Measurements from ENCODE around the gene NHP2. TPM values are rescaled to one million over a fixed set of nuclear protein-coding genes. Genes with fewer than 3 reads are reported as not detected.

NHP2 gene
- total RNA-seq, 2 donors from 2014 or later, result 112 to 122 TPM

DNA sequence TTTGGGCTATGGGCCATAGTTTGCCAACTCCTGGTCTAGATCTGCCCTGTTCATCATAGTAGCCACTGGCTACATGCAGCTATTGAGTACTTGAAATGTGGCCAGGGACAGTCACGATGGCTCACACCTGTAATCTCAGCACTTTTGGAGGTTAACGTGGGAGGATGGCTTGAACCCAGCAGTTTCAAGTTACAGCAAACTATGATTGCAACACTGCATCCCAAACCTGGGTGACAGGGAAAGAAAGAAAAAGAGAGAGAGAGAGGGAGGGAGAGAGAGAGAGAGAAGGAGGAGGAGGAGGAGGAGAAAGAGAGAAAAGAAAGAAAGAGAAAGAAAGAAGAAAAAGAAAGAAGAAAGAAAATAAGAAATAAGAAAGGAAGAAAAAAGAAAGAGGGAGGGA, 38.6 kb upstream of the NHP2 start:
- Mint-ChIP-seq H3K27me3 (ENCODE audit: low read depth) (peaks cover 18% of the 10 kb centered on the region), H3K36me3 (ENCODE audit: insufficient read depth in 2 of 2) (no peaks in the 10 kb centered on the region), H3K27ac (no peak overlapping the region), H3K4me3 (no peak overlapping the region), H3K4me1 (ENCODE audit: low read depth) (peaks cover 15% of the 10 kb centered on the region), H3K9me3 (no peaks in the 10 kb centered on the region)
- DNase-seq, result no peak
- ATAC-seq (replicated peaks in 1 of 2), result peak in 1 of 2 donors; percentile 53

- no peak for DNase-seq
- no peak for ATAC-seq (replicated peaks in 1 of 2)
- H3K4me3 Mint-ChIP-seq, result no peak overlapping the region
- H3K27me3 Mint-ChIP-seq (ENCODE audit: low read depth), result peaks cover 18% of the 10 kb centered on the region
- H3K36me3 Mint-ChIP-seq (ENCODE audit: insufficient read depth in 2 of 2), result no peaks in the 10 kb centered on the region
- H3K9me3 Mint-ChIP-seq, result no peaks in the 10 kb centered on the region
- H3K27ac Mint-ChIP-seq, result no peak overlapping the region
- peaks cover 15% of the 10 kb centered on the region for H3K4me1 Mint-ChIP-seq (ENCODE audit: low read depth)
These were observed 38.0 kb upstream of the NHP2 start for GRCh38 chr5:178191661-178192060.

DNA sequence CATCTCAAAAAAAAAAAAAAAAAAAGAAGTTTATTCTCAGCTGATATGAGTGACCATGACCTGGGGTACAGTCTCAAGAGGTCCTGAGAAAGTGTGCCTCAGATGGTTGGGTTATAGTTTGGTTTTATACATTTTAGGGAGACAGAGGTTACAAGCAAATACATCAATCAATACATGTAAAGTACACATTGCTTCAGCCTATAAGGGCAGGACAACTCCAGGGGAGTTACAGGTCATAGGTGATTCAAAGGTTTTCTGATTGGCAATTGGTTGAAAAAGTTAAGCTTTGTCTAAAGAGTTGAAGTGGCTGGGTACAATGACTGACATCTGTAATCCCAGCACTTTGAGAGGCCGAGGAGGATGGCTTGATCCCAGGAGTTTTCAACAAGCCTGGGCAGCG, 35.7 kb upstream of the NHP2 start:
- no peak for DNase-seq
- Mint-ChIP-seq H3K36me3 (ENCODE audit: insufficient read depth in 2 of 2) (no peaks in the 10 kb centered on the region), H3K27me3 (ENCODE audit: low read depth) (peaks cover 11% of the 10 kb centered on the region), H3K9me3 (no peaks in the 10 kb centered on the region), H3K4me3 (no peak overlapping the region), H3K27ac (no peak overlapping the region), H3K4me1 (ENCODE audit: low read depth) (peaks cover 15% of the 10 kb centered on the region)
- ATAC-seq (replicated peaks in 1 of 2), result no peak

DNA sequence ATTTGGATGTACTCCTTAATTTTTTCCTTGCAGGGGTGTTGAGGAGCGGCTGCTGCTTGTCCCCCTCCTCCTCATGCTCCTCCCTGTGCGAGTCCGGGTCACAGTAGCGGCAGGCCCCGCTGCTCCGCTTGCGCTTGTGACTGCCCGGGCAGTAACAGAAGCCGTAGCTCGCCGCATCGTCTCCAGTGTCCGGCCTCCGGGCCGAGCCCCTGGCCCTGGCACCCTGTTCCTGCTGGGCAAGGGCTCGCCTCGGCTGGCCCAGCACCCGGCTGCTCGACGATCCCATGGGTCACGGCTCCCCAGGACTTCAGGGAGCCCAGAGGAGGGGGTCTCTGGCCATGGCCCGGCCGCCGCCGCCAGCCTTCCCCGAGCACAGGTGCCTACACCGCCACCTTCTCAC, 33.3 kb upstream of the NHP2 start, which contains the start of gene GMCL2:
TSS of gene GMCL2 (minus strand) at position 358 of the 400 bp plus-strand sequence. CDS start at position 286, 72 bp downstream.
- no peak for ATAC-seq (replicated peaks in 1 of 2)
- Mint-ChIP-seq H3K27ac (no peak within 1 kb of the TSS), H3K4me1 (ENCODE audit: low read depth) (peaks cover 7% of the 10 kb centered on the region), H3K36me3 (ENCODE audit: insufficient read depth in 2 of 2) (no peaks in the 10 kb centered on the region), H3K27me3 (ENCODE audit: low read depth) (no peaks in the 10 kb centered on the region), H3K4me3 (no peak within 1 kb of the TSS), H3K9me3 (no peaks in the 10 kb centered on the region)
- no peak for DNase-seq

GRCh38 chr5:178186427-178186826, 32.7 kb upstream of the NHP2 start:
- no peak for ATAC-seq (replicated peaks in 1 of 2)
- H3K27ac Mint-ChIP-seq, result no peak overlapping the region
- H3K4me3 Mint-ChIP-seq, result no peak overlapping the region
- H3K4me1 Mint-ChIP-seq (ENCODE audit: low read depth), result peaks cover 8% of the 10 kb centered on the region
- no peaks in the 10 kb centered on the region for H3K27me3 Mint-ChIP-seq (ENCODE audit: low read depth)
- H3K9me3 Mint-ChIP-seq, result no peaks in the 10 kb centered on the region
- no peak for DNase-seq
- no peaks in the 10 kb centered on the region for H3K36me3 Mint-ChIP-seq (ENCODE audit: insufficient read depth in 2 of 2)

GRCh38 chr5:178182158-178182876, 28.6 kb upstream of the NHP2 start:
- no peak for ATAC-seq (replicated peaks in 1 of 2)
- no peak overlapping the region for H3K4me3 Mint-ChIP-seq
- H3K27me3 Mint-ChIP-seq (ENCODE audit: low read depth), result peaks cover 11% of the 10 kb centered on the region
- H3K36me3 Mint-ChIP-seq (ENCODE audit: insufficient read depth in 2 of 2), result no peaks in the 10 kb centered on the region
- H3K4me1 Mint-ChIP-seq (ENCODE audit: low read depth), result peaks cover 8% of the 10 kb centered on the region
- H3K27ac Mint-ChIP-seq, result no peak overlapping the region
- DNase-seq, result no peak
- H3K9me3 Mint-ChIP-seq, result no peaks in the 10 kb centered on the region

DNA sequence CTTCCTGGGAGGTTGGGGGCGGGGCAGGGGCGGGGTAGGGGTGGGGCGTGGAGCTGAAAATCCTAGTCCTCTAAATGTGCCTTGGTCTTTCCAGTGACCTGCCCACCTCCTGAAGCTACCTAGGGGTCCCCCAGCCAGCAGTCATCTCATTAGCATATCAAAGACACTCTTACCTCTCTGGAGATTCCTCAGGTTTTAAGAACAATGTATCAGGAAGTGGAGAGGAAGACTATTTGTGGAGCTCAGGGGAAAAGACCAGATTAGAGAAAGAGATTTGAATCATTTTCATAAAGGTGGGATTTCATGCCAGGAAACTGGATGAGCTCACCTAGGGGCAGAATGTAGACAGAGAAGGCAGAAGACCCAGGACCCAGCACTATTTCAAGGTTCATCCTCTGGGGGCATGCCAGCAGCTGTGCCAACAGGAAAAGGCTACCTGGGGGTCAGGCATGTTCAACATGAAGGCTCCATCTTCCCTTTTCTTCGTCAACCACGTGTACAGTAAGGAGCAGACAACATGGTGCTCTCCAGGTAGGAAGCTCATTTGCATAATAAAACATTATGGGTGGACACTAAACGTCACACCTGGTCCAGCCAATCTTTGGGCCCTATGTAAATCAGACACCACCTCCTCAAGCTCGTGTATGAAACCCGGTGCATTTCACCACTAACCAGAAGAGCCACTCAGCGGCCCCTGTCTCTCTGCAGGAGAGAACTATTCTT, 26.6 kb upstream of the NHP2 start:
- H3K4me1 Mint-ChIP-seq (ENCODE audit: low read depth), result peaks cover 8% of the 10 kb centered on the region
- ATAC-seq (replicated peaks in 1 of 2), result no peak
- peaks cover 11% of the 10 kb centered on the region for H3K27me3 Mint-ChIP-seq (ENCODE audit: low read depth)
- H3K27ac Mint-ChIP-seq, result no peak overlapping the region
- no peaks in the 10 kb centered on the region for H3K36me3 Mint-ChIP-seq (ENCODE audit: insufficient read depth in 2 of 2)
- no peaks in the 10 kb centered on the region for H3K9me3 Mint-ChIP-seq
- no peak overlapping the region for H3K4me3 Mint-ChIP-seq
- no peak for DNase-seq

- Mint-ChIP-seq H3K4me3 (no peak overlapping the region), H3K27ac (no peak overlapping the region), H3K27me3 (ENCODE audit: low read depth) (peaks cover 11% of the 10 kb centered on the region), H3K9me3 (no peaks in the 10 kb centered on the region), H3K4me1 (ENCODE audit: low read depth) (peaks cover 6% of the 10 kb centered on the region), H3K36me3 (ENCODE audit: insufficient read depth in 2 of 2) (no peaks in the 10 kb centered on the region)
- DNase-seq, result no peak
- ATAC-seq (replicated peaks in 1 of 2), result no peak
These were observed 23.9 kb upstream of the NHP2 start for GRCh38 chr5:178177569-178177968.

GRCh38 chr5:178176791-178177190, 23.1 kb upstream of the NHP2 start:
- H3K9me3 Mint-ChIP-seq, result no peaks in the 10 kb centered on the region
- no peaks in the 10 kb centered on the region for H3K36me3 Mint-ChIP-seq (ENCODE audit: insufficient read depth in 2 of 2)
- DNase-seq (no peak), ATAC-seq (replicated peaks in 1 of 2) (no peak)
- no peak overlapping the region for H3K27ac Mint-ChIP-seq
- no peak overlapping the region for H3K4me3 Mint-ChIP-seq
- peaks cover 11% of the 10 kb centered on the region for H3K27me3 Mint-ChIP-seq (ENCODE audit: low read depth)
- no peaks in the 10 kb centered on the region for H3K4me1 Mint-ChIP-seq (ENCODE audit: low read depth)

GRCh38 chr5:178174456-178174855, 20.8 kb upstream of the NHP2 start:
- Mint-ChIP-seq H3K27ac (no peak overlapping the region), H3K9me3 (no peaks in the 10 kb centered on the region), H3K4me3 (no peak overlapping the region), H3K36me3 (ENCODE audit: insufficient read depth in 2 of 2) (no peaks in the 10 kb centered on the region), H3K4me1 (ENCODE audit: low read depth) (no peaks in the 10 kb centered on the region), H3K27me3 (ENCODE audit: low read depth) (peaks cover 6% of the 10 kb centered on the region)
- no peak for ATAC-seq (replicated peaks in 1 of 2)
- no peak for DNase-seq

GRCh38 chr5:178170455-178170854, 16.8 kb upstream of the NHP2 start:
- H3K9me3 Mint-ChIP-seq, result no peaks in the 10 kb centered on the region
- H3K4me3 Mint-ChIP-seq, result no peak overlapping the region
- H3K36me3 Mint-ChIP-seq (ENCODE audit: insufficient read depth in 2 of 2), result no peaks in the 10 kb centered on the region
- H3K27me3 Mint-ChIP-seq (ENCODE audit: low read depth), result no peaks in the 10 kb centered on the region
- ATAC-seq (replicated peaks in 1 of 2), result no peak
- H3K4me1 Mint-ChIP-seq (ENCODE audit: low read depth), result no peaks in the 10 kb centered on the region
- DNase-seq, result no peak
- H3K27ac Mint-ChIP-seq, result no peak overlapping the region

- Mint-ChIP-seq H3K36me3 (ENCODE audit: insufficient read depth in 2 of 2) (no peaks in the 10 kb centered on the region), H3K27ac (no peak overlapping the region), H3K4me1 (ENCODE audit: low read depth) (peaks cover 13% of the 10 kb centered on the region), H3K9me3 (no peaks in the 10 kb centered on the region), H3K4me3 (no peak overlapping the region), H3K27me3 (ENCODE audit: low read depth) (peaks cover 21% of the 10 kb centered on the region)
- ATAC-seq (replicated peaks in 1 of 2) (no peak), DNase-seq (no peak)
These were observed 11.9 kb upstream of the NHP2 start for GRCh38 chr5:178165581-178165980.

DNA sequence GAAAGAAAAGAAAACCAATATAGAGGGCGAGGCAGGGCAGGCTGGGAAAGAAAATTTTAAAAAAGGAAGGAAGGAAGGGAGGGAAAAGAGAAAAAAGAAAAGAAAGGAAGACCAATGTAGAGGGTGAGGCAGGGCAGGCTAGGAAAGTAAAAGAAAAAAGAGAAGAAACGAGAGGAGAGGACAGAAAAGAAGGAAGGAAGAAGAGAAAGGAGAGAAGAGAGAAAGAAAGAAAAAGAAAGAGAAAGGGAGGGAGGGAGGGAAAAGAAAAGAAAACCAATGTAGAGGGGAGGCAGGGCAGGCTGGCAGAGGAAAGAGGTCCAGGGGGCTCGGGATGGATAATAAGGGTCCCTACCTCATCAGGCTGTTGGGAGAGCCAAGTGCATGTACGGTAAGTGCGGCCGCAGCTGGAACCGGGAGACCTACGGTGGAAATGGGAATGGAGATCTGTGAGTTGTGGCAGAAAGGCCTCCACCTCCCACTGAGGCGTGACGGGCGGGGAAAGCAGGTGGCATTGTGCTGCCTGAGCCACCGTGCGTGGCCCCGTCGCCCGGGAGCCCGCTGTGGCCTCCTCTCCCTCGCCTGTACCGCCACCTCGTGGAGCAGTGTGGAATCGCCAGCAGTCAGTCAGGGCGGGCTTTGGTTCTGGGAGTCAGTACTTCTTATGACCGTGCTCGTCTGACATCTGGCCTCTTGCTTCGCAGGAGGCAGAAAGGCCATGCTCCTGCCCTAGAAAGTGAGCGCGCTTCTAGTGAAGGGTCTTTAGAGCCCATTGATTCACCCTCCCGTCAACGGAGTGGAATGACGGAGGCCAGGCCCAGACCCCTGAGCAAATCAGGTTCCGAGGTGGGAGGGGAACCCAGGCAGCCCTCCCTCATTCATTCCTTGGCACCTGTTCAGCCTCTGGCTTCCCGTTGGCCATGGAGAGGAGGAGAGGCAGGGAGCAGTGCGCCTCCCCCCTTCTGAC, 10.4 kb upstream of the NHP2 start:
- H3K27me3 Mint-ChIP-seq (ENCODE audit: low read depth), result peaks cover 21% of the 10 kb centered on the region
- H3K4me3 Mint-ChIP-seq, result peak overlapping the region; percentile 29 to 64
- H3K4me1 Mint-ChIP-seq (ENCODE audit: low read depth), result peaks cover 13% of the 10 kb centered on the region
- H3K9me3 Mint-ChIP-seq, result no peaks in the 10 kb centered on the region
- ATAC-seq (replicated peaks in 1 of 2), result peak; percentile 99
- peak; percentile 90 to 95 for DNase-seq
- H3K27ac Mint-ChIP-seq, result no peak overlapping the region
- H3K36me3 Mint-ChIP-seq (ENCODE audit: insufficient read depth in 2 of 2), result no peaks in the 10 kb centered on the region
